ENCODE measurements around the gene TRPM2.
"Not testable (repeated sequence)": the region's sequence is repeated elsewhere in the genome, so short reads cannot be mapped to it uniquely, and the experiment has no call there.

The TRPM2 gene

DNA sequence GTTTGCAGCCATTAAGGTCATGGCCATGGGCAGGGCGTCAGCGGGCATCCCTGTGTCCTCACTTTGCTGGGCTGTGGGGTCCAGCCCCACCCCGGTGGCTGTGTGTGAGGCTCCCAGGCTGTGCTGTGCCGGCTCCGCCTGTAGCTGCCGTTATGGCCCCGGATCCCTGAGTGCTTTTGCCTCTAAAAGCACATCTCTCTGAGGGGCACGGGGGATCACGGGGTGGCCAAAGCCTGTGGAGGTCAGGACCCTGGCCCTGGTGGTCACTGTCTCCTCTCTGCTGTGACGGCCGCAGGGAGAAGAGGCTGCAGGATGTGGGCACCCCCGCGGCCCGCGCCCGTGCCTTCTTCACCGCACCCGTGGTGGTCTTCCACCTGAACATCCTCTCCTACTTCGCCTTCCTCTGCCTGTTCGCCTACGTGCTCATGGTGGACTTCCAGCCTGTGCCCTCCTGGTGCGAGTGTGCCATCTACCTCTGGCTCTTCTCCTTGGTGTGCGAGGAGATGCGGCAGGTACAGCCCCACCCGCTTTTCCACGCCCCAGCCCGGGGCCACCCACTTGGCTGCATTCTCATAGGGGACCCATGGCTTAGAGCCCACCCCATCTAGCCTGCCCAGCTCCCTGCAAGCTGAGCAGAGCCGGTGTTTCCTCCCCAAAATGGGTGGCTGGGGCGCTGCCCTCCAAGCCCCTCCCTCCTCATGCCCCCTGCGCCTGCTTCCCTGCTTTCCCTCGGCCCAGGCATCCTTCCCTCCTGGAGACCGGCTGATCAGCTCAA, 48.2 kb downstream of the TRPM2 start:
- no peak for DNase-seq (ENCODE audit: low spot score)
- TF ChIP-seq, protein P1, sequence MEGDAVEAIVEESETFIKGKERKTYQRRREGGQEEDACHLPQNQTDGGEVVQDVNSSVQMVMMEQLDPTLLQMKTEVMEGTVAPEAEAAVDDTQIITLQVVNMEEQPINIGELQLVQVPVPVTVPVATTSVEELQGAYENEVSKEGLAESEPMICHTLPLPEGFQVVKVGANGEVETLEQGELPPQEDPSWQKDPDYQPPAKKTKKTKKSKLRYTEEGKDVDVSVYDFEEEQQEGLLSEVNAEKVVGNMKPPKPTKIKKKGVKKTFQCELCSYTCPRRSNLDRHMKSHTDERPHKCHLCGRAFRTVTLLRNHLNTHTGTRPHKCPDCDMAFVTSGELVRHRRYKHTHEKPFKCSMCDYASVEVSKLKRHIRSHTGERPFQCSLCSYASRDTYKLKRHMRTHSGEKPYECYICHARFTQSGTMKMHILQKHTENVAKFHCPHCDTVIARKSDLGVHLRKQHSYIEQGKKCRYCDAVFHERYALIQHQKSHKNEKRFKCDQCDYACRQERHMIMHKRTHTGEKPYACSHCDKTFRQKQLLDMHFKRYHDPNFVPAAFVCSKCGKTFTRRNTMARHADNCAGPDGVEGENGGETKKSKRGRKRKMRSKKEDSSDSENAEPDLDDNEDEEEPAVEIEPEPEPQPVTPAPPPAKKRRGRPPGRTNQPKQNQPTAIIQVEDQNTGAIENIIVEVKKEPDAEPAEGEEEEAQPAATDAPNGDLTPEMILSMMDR (IDR thresholded peaks at IDR 0.05; ENCODE audit: extremely low read depth, missing control alignments): no peak

DNA sequence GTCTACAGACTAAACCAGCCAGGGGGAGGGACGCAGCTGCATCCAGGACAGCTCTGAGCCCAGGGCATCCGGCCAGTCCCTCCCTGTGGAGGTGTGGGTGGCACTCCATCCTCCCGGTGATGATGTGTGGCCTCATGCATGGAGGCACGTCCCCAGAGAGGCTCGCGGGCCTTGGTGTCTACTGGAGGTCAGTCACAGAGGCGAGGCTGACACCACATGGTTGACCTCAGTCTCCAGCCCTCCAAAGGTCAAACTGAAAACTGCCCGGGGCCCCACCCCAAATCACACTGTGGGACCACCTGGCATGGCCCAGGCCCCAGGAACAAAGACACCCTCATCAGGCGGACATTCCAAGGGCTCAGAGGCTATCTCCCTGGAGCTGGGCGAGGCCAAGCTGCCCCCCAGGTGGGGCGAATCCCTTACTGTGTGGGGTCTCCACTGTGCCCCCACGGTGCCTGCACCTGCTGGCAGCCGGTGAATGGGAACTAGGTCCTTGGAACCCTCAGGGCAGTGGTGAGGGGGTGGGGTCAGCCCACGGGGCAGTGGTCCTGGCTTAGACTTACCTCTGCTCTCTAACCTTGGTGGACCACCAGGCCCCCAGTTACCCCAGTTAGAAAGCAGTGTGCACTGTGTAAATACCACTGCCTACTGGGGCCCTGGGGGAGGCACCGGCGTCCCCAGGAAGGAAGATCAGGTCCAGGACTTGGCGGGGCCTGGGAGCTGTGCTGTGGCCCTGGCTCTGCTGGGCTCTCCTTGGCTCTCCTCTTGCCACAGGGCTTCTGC, 49.1 kb downstream of the TRPM2 start:
- TF ChIP-seq, protein P1 (IDR thresholded peaks at IDR 0.05; ENCODE audit: extremely low read depth, missing control alignments): no peak
- DNase-seq (ENCODE audit: low spot score): no peak

DNA sequence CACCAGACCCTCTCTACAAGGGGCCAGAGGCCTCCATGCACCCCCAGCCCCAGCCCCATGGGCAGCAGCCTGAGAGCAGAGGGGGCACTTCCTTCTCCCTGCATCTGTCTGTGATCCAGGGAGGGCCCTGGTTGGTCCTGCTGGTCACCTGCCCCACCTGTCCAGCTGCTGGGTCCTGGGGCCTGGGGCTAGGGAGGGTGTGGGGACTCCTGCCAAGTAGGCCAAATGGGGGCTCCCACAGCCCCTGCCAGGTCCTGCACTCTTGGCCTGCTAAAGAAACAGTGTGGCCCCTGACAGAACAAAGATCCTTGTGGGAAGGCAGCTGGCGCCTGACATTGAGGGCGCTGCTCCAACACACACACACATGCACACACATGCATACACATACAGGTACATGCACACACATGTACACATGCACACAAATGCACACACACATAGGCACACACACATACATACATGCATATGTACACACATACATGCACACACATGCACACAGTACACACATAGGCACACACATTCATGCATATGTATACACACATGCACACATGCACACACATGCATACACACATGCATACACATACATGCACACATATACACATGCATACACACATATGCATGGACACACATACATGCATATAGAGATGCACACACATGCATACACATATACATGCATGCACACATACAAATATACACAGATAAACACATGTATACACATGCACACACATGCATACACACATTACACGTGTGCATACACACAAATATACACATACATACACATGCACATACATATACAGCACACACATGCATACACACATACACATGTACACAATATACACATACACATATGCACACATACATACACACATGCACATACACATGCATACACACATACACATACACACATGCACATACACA, 49.9 kb downstream of the TRPM2 start:
- DNase-seq (ENCODE audit: low spot score): no peak
- TF ChIP-seq, protein P1 (IDR thresholded peaks at IDR 0.05; ENCODE audit: extremely low read depth, missing control alignments): no peak

DNA sequence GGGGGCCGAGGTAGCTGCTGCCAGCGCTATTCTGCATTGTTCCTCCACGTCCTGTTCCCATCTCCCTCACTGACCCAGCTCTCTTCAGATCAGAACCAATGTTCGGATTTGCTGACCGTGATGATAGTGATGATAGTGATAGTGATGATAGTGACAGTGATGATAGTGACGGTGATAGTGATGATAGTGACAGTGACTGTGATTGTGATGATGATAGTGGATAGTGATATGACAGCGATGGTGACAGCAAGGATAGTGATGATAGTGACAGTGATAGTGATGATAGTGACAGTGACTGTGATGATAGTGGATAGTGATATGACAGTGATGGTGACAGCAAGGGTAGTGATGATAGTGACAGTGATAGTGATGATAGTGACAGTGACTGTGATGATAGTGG, 51.1 kb downstream of the TRPM2 start:
- not testable (repeated sequence) for DNase-seq (ENCODE audit: low spot score)

DNA sequence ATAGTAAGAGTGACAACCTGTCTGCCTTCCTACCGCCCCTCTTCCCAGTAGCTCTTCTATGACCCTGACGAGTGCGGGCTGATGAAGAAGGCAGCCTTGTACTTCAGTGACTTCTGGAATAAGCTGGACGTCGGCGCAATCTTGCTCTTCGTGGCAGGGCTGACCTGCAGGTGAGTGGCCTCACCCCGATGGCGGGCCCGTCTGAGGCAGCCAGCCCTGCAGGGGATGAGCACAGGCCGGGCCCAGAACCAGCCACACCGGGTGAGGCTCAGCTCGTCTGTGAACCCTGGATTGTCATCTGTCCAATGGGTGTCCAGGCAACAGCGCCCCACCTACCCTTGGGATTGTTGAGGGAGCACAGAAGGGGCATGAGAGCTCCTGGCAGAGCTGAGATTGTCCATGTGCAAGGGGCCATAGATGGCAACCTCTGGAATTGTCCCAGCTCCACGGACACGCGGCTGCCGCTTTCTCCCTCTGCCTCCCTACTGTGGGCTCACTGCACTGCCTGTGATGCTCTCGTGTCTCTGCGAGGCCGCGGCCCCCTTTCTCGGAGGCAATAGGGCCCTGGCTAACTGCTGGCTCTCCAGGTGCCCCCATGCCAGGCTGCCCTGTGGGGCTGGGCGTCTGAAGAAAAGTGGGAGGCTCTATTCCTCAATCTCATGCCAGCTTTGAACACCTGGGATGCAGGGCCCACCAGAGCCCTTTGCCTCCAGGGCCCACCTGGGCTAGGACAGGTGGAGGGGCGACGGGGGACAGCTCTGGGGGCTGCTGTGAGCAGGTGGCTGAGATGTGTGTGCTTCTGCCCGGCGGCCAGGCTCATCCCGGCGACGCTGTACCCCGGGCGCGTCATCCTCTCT, 51.9 kb downstream of the TRPM2 start:
- no peak for DNase-seq (ENCODE audit: low spot score)
- TF ChIP-seq, protein P1 (IDR thresholded peaks at IDR 0.05; ENCODE audit: extremely low read depth, missing control alignments): no peak

DNA sequence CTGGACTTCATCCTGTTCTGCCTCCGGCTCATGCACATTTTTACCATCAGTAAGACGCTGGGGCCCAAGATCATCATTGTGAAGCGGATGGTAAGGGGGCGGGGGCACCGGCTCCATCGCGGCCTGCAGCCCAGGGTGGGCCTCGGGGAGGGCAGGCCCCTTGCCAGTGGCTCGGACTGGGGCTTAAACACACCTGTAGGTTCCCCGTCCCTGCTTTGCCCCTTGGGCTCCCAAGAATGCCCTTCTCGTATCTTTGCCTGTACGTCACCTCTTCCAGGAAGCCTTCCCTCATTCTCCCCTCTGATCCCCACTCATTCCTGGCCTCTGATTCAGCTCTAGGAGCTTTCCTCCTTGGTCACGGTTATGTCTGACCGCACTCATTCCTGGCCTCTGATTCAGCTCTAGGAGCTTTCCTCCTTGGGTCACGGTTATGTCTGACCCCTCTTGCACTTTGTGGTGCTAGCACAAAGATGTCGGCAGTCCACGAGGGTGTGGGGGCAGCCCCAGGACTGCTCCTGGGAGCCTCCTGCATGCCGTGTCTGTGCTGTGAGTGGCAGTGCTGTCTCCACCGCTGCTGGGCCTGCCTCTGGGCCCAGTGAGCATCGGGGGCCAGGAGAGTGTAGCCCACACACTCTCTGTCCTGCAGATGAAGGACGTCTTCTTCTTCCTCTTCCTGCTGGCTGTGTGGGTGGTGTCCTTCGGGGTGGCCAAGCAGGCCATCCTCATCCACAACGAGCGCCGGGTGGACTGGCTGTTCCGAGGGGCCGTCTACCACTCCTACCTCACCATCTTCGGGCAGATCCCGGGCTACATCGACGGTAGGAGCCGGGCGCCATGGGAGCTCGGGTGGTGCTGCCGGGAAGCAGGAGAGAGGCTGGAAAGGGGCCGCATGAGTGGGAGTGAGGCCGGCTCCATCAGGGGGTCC, 52.8 kb downstream of the TRPM2 start:
- no peak for DNase-seq (ENCODE audit: low spot score)
- TF ChIP-seq, protein P1 (IDR thresholded peaks at IDR 0.05; ENCODE audit: extremely low read depth, missing control alignments): no peak
